ENCODE measurements around the gene AFF2.

AFF2 gene

DNA sequence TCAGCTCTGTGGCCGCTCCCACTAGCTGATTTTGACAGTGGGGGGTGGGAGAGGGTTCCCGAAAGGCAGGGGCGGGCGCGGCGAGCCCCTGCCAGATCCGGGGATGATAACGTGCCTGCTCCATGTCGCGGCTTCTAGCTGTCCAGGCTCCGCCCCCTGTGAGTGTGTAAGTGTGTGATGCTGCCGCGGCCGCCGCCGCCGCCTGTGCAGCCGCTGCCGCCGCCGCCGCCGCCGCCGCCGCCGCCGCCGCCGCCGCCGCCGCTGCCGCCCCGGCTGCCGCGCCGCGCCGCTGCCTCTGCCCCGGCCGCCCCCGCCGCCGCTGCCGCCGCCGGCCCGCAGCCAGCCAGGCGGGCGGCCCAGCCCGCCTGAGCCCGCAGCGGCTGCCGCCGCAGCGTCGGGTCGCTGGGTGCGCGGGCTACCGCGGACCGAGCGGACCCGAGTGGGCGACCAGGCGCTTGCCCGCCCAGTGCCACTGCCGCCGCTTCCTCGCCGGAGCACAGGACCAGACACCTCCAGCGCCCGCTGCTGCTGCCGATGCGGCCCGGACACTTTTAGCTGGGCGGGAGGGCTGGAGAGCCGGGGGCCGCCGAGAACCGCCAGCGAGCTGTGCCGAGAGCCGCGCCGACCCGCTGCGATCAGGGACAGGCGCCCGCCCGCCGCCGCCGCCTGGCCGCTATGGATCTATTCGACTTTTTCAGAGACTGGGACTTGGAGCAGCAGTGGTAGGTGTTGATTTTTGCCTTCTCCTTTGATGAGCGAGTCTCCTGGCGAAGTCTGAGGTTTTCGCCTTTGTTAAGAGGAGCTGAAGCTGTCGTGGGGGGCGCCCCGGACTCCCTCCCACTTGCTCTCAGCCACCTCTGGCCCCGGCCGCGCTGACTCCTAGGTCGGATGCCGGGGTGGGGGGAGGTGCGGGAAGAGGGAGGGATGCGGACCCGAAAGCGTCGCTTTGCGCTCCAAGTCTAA is at the start of gene AFF2:
Gene AFF2, plus strand, starts transcription at position 195 of the 963 bp plus-strand sequence. Its CDS starts 481 bp downstream, at position 676.
- peak within 1 kb of the TSS; percentile 34 for H3K27ac Mint-ChIP-seq
- no peaks in the 10 kb centered on the region for H3K27me3 Mint-ChIP-seq
- no peaks in the 10 kb centered on the region for H3K9me3 Mint-ChIP-seq (ENCODE audit: low read depth)
- peak within 1 kb of the TSS; percentile 86 for H3K4me3 Mint-ChIP-seq
- H3K36me3 Mint-ChIP-seq: no peaks in the 10 kb centered on the region
- H3K4me1 Mint-ChIP-seq (ENCODE audit: low read depth): peaks cover 14% of the 10 kb centered on the region

- Mint-ChIP-seq H3K27ac (no peak overlapping the region), H3K36me3 (no peaks in the 10 kb centered on the region), H3K4me3 (no peak overlapping the region), H3K9me3 (ENCODE audit: low read depth) (no peaks in the 10 kb centered on the region), H3K4me1 (ENCODE audit: low read depth) (peaks cover 2% of the 10 kb centered on the region), H3K27me3 (no peaks in the 10 kb centered on the region)
These were observed 43.1 kb upstream of the AFF2 start for GRCh38 chrX:148457279-148457678.

DNA sequence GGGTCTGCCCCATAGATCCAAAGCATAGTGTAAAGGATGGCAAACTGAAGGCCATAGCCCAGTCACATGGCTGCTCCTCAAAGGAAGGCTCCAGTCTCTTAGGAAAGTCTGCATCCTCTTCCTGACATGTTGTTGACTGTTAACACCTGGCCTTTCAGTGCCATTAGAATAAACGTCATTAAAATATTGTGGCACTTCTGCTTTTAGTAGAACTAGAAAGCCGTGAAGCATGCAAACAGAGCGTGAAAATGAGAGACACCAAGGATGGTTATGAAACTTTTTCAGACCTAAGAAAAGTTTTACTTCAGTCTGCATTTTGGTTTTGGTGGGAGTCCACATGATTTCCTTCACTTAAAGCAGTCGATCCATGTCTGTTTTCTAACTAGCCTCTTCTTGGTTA is 41.1 kb upstream of the AFF2 start:
- Mint-ChIP-seq H3K27me3 (no peaks in the 10 kb centered on the region), H3K27ac (no peak overlapping the region), H3K9me3 (ENCODE audit: low read depth) (no peaks in the 10 kb centered on the region), H3K4me1 (ENCODE audit: low read depth) (peaks cover 8% of the 10 kb centered on the region), H3K36me3 (no peaks in the 10 kb centered on the region), H3K4me3 (no peak overlapping the region)

GRCh38 chrX:148466292-148466691 is 34.1 kb upstream of the AFF2 start:
- Mint-ChIP-seq H3K4me3 (no peak overlapping the region), H3K27ac (no peak overlapping the region), H3K4me1 (ENCODE audit: low read depth) (peaks cover 23% of the 10 kb centered on the region), H3K27me3 (no peaks in the 10 kb centered on the region), H3K36me3 (no peaks in the 10 kb centered on the region), H3K9me3 (ENCODE audit: low read depth) (no peaks in the 10 kb centered on the region)

- Mint-ChIP-seq H3K36me3 (no peaks in the 10 kb centered on the region), H3K4me1 (ENCODE audit: low read depth) (peaks cover 17% of the 10 kb centered on the region), H3K27ac (no peak overlapping the region), H3K4me3 (no peak overlapping the region), H3K27me3 (no peaks in the 10 kb centered on the region), H3K9me3 (ENCODE audit: low read depth) (no peaks in the 10 kb centered on the region)
These were observed 30.1 kb upstream of the AFF2 start for GRCh38 chrX:148470324-148470723.

DNA sequence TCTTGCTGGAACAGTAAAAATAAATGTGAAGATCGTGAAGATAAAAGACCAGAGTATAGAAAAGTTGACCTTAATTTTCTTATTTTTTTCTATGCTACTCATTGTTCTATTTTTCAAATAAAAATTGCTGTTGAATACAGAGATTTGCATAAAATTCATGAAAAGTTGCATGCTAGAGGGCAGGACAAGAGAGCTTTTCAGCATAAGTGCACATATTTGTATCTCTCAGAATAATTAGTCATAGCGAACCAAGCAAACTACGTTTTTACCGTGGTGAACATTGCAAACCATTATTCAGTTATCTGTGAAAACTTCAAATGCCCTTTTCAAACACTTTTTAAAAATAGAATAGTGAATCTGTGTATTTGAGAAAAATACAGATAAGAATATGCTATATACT is 26.4 kb upstream of the AFF2 start:
- H3K9me3 Mint-ChIP-seq (ENCODE audit: low read depth): no peaks in the 10 kb centered on the region
- H3K27ac Mint-ChIP-seq: no peak overlapping the region
- H3K27me3 Mint-ChIP-seq: no peaks in the 10 kb centered on the region
- H3K4me3 Mint-ChIP-seq: no peak overlapping the region
- H3K36me3 Mint-ChIP-seq: no peaks in the 10 kb centered on the region
- H3K4me1 Mint-ChIP-seq (ENCODE audit: low read depth): peaks cover 11% of the 10 kb centered on the region

- no peaks in the 10 kb centered on the region for H3K27me3 Mint-ChIP-seq
- H3K4me1 Mint-ChIP-seq (ENCODE audit: low read depth): no peaks in the 10 kb centered on the region
- H3K27ac Mint-ChIP-seq: no peak overlapping the region
- H3K36me3 Mint-ChIP-seq: no peaks in the 10 kb centered on the region
- H3K9me3 Mint-ChIP-seq (ENCODE audit: low read depth): peaks cover 3% of the 10 kb centered on the region
- no peak overlapping the region for H3K4me3 Mint-ChIP-seq
These were observed 8.4 kb upstream of the AFF2 start for GRCh38 chrX:148492057-148492456.

DNA sequence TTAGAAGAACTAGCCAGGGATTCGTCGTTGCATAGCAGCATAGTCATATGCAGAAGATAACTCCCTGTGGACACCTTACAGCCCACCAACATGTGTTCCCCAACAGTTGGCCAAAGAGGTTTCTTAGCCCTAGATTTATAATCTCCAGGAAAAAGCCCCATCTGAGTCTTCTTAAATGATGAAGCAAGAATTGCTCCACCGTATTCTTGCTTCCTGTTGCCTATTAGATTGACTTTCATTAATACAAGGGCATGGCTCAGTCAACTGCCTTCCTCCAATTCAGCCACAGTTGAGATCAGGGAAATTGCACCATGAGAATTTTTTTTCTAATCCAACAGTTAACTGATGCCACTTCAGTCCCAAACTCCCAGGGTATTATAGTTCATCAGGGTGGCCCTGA is 5.2 kb upstream of the AFF2 start:
- Mint-ChIP-seq H3K27me3 (no peaks in the 10 kb centered on the region), H3K27ac (no peak overlapping the region), H3K4me1 (ENCODE audit: low read depth) (peaks cover 10% of the 10 kb centered on the region)

GRCh38 chrX:148498067-148498466 is 2.4 kb upstream of the AFF2 start:
- Mint-ChIP-seq H3K27me3 (no peaks in the 10 kb centered on the region), H3K9me3 (ENCODE audit: low read depth) (no peaks in the 10 kb centered on the region), H3K4me1 (ENCODE audit: low read depth) (peaks cover 14% of the 10 kb centered on the region), H3K36me3 (no peaks in the 10 kb centered on the region), H3K27ac (no peak overlapping the region), H3K4me3 (no peak overlapping the region)

More for the DNA sequence above, 5.2 kb upstream of the AFF2 start:
- Mint-ChIP-seq H3K9me3 (ENCODE audit: low read depth) (peaks cover 3% of the 10 kb centered on the region), H3K4me3 (no peak overlapping the region), H3K36me3 (no peaks in the 10 kb centered on the region)

- peak overlapping the region; percentile 34 for H3K27ac Mint-ChIP-seq
- H3K9me3 Mint-ChIP-seq (ENCODE audit: low read depth): no peaks in the 10 kb centered on the region
- no peaks in the 10 kb centered on the region for H3K36me3 Mint-ChIP-seq
- H3K27me3 Mint-ChIP-seq: no peaks in the 10 kb centered on the region
- H3K4me3 Mint-ChIP-seq: peak overlapping the region; percentile 53
- peaks cover 14% of the 10 kb centered on the region for H3K4me1 Mint-ChIP-seq (ENCODE audit: low read depth)
These were observed 587 bp upstream of the AFF2 start for GRCh38 chrX:148499638-148500422.

- Mint-ChIP-seq H3K27ac (no peak overlapping the region), H3K4me1 (ENCODE audit: low read depth) (peaks cover 14% of the 10 kb centered on the region), H3K9me3 (ENCODE audit: low read depth) (no peaks in the 10 kb centered on the region), H3K27me3 (no peaks in the 10 kb centered on the region), H3K36me3 (no peaks in the 10 kb centered on the region), H3K4me3 (peak overlapping the region; percentile 86)
These were observed 1.1 kb downstream of the AFF2 start for GRCh38 chrX:148501386-148502066.

DNA sequence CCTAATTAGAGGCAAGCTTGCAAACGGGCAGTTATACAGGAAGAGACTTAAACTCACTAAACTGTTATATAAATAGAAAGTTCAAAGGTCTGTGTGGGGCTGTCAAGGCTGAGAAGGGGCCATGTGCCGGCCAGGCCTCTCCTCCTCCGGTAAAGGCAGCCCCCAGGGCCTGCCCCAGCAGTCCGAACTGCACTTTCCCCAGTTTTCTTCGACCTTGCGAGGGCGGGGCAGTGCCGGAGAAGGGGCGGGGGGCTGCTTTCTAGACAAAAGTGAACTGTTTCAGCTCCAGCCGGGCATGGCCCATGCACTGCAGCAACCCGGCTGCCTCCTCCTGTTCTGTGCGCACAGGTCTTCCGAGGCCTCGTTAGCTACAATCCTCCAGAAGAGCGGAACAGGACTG is 4.1 kb downstream of the AFF2 start:
- Mint-ChIP-seq H3K4me3 (no peak overlapping the region), H3K9me3 (ENCODE audit: low read depth) (no peaks in the 10 kb centered on the region), H3K27ac (no peak overlapping the region), H3K27me3 (no peaks in the 10 kb centered on the region), H3K4me1 (ENCODE audit: low read depth) (peaks cover 4% of the 10 kb centered on the region), H3K36me3 (no peaks in the 10 kb centered on the region)

DNA sequence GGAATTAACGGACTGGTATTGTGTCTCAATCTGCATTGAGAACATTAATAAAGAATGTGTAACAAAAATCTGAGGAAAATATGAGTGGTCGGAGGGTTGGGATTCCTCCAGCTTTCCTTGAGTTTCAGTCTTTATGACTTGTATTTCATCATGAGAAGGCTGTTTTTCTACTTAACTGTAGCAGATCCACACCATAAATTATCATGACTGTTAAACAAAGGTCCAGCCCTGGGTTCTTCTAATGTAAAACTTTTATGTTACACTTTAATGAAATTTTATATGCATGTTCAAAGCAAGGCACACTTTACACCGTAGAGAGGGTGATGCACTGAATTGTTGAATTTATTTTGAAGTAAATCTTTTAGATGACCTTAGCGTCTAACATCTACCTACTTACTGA is 7.0 kb downstream of the AFF2 start:
- Mint-ChIP-seq H3K4me3 (no peak overlapping the region), H3K4me1 (ENCODE audit: low read depth) (peaks cover 1% of the 10 kb centered on the region), H3K36me3 (no peaks in the 10 kb centered on the region), H3K9me3 (ENCODE audit: low read depth) (no peaks in the 10 kb centered on the region), H3K27ac (no peak overlapping the region), H3K27me3 (no peaks in the 10 kb centered on the region)

GRCh38 chrX:148512453-148512852 is 12.0 kb downstream of the AFF2 start:
- Mint-ChIP-seq H3K27me3 (no peaks in the 10 kb centered on the region), H3K27ac (no peak overlapping the region), H3K4me3 (no peak overlapping the region), H3K9me3 (ENCODE audit: low read depth) (no peaks in the 10 kb centered on the region), H3K36me3 (no peaks in the 10 kb centered on the region), H3K4me1 (ENCODE audit: low read depth) (no peaks in the 10 kb centered on the region)

DNA sequence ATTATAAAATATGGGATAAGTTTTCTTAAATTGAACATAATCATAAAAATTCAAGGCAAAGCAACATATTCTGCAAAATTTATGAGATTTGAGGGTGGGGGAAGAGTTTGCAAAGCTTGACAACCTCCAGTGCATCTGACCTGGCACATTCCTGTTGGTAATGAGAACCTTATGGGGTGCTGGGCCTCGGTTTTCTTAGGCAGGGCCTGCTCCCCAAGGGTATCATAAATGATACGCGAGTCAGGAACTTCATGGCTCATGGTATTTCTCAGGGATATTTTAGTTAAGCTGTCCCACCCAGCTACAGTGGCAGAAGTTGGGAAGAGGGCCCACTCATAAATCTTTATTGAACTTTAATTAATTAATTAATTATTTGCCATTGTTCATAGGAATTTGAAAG is 13.2 kb downstream of the AFF2 start:
- no peaks in the 10 kb centered on the region for H3K4me1 Mint-ChIP-seq (ENCODE audit: low read depth)
- H3K27me3 Mint-ChIP-seq: no peaks in the 10 kb centered on the region
- no peaks in the 10 kb centered on the region for H3K36me3 Mint-ChIP-seq
- no peak overlapping the region for H3K27ac Mint-ChIP-seq
- no peak overlapping the region for H3K4me3 Mint-ChIP-seq
- H3K9me3 Mint-ChIP-seq (ENCODE audit: low read depth): no peaks in the 10 kb centered on the region

Measured in activated naive CD8-positive, alpha-beta T cell (primary cell).